ENCODE measurements around the gene NBEA.
"Not testable (repeated sequence)": the region's sequence is repeated elsewhere in the genome, so short reads cannot be mapped to it uniquely, and the experiment has no call there.

The NBEA gene

GRCh38 chr13:34941835-34942731, at the start of gene NBEA:
NBEA (plus strand) TSS chr13:34942270; CDS start chr13:34942821, 551 bp downstream.
- peak; percentile 37 to 54 for ATAC-seq

DNA sequence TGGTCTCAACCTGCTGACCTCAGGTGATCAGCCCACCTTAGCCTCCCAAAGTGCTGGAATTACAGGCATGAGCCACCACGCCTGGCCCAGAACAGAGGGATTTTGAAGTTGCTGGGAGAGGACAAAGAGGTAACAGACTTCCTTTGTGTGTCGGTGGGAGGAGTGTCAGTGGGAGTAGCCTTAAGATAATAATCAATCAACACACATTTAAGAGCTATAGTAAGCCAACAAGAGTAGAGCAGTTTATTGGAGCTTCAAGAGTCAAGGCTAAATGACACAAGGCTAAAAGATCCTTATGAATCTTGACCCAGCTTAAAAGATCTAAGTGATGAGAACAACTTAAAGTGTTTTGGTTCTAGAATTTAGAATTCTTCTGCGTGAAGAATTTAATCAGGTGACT, 47.3 kb upstream of the NBEA start:
- no peak for ATAC-seq

- no peak for ATAC-seq
Observed at GRCh38 chr13:34897220-34897619, 44.9 kb upstream of the NBEA start.

- no peak for ATAC-seq
Observed at GRCh38 chr13:34899888-34900287, 42.2 kb upstream of the NBEA start.

- no peak for ATAC-seq
Observed at GRCh38 chr13:34900288-34900739, 41.8 kb upstream of the NBEA start.

- no peak for ATAC-seq
Observed at GRCh38 chr13:34901572-34901971, 40.5 kb upstream of the NBEA start.

GRCh38 chr13:34911159-34911558, 30.9 kb upstream of the NBEA start:
- no peak for ATAC-seq

- no peak for ATAC-seq
Observed at GRCh38 chr13:34913040-34913439, 29.0 kb upstream of the NBEA start.

GRCh38 chr13:34914416-34914815, 27.7 kb upstream of the NBEA start:
- no peak for ATAC-seq

DNA sequence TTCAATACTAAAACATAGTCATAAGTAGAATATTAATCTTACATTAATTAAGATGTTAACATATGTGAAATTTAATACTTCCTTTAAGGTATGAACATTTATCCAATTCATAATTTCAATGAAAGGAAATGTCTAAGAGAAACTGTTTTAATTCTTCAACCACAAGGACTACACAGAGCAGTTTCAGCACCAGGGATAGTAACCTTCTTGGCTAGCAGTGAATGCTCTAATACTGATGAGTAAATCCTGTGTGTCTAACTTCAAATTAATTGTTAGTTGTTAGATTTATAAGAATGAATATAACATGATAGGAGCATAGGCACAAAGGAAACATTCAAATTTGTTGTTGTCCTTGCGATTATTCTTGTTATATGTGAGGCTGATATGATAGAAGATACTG, 15.6 kb upstream of the NBEA start:
- ATAC-seq: no peak

- ATAC-seq: not testable (repeated sequence)
Observed at GRCh38 chr13:34928676-34929075, 13.4 kb upstream of the NBEA start.

DNA sequence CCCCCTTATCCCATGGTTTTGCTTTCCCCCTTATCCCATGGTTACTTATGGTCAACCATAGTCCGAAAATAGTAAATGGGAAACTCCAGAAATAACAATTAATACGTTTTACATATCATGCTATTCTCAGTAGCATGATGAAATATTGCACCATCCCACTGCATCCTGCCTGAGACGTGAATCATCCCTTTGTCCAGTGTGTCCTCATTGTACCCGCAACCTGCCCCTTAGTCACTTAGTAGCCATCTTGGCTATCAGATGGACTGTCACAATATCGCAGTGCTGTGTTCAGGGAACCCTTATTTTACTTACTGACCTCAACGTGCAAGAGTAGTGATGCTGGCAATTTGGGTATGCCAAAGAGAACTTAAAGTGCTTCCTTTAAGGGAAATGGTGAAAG, 10.5 kb upstream of the NBEA start:
- ATAC-seq: no peak

GRCh38 chr13:34933349-34933748, 8.7 kb upstream of the NBEA start:
- no peak for ATAC-seq

DNA sequence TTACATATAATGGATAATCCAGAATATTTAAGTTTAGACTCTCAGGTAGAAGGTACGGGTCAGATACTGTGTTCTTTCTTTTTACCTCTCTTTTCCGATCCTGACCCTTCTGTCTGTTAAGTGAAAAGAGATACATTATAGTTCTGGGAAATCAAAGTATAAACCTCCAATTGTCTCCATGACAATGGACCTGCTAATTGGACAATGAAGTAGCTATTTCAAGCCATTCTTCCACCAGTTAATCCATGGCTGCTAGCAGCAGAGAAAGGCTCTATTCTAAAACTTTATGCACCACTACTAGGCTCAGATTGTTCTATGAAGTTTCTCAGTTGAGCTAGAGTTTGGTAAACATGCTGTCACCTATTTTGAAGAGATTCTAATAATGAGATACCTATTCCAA, 8.3 kb upstream of the NBEA start:
- ATAC-seq: no peak

DNA sequence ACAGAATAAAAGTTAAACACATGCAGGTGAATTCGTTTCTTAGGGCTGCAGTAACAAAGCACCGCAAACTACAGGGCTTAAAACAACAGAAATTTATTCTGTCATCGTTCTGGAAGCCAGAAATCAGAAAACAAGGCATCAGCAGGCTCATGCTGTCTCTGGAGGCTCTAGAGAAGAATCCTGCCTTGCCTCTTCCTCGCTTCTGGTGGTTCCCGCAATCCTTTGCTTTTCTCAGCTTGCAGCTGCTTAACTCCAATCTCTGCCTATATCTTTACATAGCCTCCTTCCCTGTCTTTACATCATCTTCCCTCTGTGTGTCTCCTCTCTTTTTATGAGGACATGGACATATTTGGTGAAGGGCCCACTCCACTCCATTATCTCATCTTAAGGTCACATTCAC, 6.2 kb upstream of the NBEA start:
- ATAC-seq: no peak

GRCh38 chr13:34939771-34940170, 2.3 kb upstream of the NBEA start:
- ATAC-seq: no peak

DNA sequence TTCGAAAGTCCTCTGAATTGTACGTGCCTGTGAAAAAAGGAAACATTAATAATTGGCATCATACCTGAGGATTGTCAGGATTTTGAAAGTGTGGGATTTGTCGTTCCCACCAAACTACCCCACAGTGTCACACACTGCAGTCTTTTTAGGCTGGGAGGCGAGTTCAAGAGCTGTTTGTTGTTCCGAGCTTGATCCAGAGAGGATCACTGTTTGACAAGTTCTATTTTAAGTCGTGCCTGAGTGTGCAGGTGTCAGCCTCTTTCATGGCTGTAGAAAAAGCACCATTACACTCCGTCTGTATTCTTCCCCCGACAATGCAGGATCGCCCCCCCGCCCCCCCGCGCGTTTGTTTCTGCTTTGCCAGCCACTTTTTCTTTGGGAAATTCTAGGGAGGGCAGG, 635 bp upstream of the NBEA start:
- ATAC-seq: no peak

DNA sequence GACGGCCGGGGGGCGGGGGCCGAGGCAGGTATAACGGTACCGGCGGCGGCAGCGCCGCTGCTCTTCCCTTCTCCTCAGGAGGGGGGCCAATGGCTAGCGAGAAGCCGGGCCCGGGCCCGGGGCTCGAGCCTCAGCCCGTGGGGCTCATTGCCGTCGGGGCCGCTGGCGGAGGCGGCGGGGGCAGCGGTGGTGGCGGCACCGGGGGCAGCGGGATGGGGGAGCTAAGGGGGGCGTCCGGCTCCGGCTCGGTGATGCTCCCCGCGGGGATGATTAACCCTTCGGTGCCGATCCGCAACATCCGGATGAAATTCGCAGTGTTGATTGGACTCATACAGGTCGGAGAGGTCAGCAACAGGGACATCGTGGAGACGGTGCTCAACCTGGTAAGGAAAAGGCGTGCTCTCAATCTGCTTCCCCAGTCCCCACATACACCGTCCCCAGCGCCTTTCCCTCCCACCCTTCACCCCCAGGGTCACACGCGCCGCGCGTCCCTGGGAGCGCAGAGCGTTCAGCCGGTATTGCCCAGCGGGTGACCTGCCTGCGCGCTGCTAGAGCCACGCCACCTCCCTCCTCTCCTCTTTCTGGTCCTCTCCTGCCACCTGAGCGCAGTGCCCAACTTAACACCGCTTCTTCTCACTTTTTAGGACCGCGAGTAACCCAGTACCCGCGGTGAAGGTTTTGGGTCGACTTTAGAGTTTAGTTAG, 814 bp downstream of the NBEA start:
- no peak for ATAC-seq

DNA sequence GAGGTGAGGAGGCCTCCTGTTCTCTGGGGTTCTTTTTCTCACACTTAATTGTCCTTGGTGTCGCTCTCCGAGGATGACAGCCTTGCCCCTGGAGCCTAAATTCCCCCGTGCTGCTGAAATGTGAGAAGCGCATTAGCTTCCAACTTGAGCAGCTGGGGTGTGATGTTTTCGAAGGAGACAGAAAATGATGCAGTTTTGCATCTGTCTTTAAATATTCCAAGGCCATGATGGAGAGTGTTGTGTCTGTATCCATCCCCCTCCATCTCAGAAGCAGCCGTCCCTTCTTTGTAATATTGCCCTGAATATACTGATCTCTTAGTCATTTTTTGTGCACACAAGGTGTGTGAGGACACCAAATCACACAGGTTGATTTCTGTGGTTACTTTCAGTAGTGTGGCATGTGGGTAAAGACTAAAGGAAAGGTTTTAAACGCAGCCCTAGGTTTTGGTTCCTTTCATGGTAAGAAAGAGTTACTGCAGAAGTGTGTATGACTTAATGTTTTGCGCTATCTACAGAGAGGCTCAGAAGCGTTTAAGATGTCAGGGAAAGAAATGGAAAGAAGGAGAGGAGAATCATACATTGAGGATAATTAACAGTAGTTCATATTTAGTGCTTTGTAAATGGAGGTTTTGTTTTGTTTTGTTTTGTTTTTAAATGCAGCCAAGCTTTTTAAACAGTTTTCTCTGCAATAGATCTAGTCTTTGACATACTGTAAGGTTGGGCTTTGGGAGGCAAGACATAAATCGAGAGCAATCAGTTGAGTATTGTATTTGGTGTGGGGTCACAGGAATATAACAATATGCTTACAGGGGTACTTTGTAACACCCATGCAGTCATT, 1.6 kb downstream of the NBEA start:
- ATAC-seq: peak in 1 of 2 donors; percentile 18

- no peak for ATAC-seq
Observed at GRCh38 chr13:34944274-34944634, 2.2 kb downstream of the NBEA start.

- no peak for ATAC-seq
Observed at GRCh38 chr13:34944751-34945150, 2.7 kb downstream of the NBEA start.

GRCh38 chr13:34951528-34951927, 9.5 kb downstream of the NBEA start:
- no peak for ATAC-seq

- ATAC-seq: no peak
Observed at GRCh38 chr13:34959489-34959888, 17.4 kb downstream of the NBEA start.

Measured in activated CD4-positive, CD25-positive, alpha-beta regulatory T cell treated with anti-CD3 and anti-CD28 coated beads, Interleukin-2, amount 50 U/mL, for 24 hours (primary cell).